HFFc6 (cell line): ENCODE measurements around the gene NEK6. TPM values are rescaled to one million over a fixed set of nuclear protein-coding genes. Genes with fewer than 3 reads are reported as not detected.

Source experiments
- DNase-seq: peaks from one replicate; pipeline ENCODE4 v3.0.0-alpha.2; 2018
- H3K27ac Mint-ChIP-seq: 2 replicates; pipeline ENCODE4 v1.8.0; 2020; ENCODE audit warnings: mild to moderate bottlenecking, mixed read lengths
- H3K27me3 Mint-ChIP-seq: 2 replicates; pipeline ENCODE4 v1.8.0; 2021; ENCODE audit warnings: mild to moderate bottlenecking, moderate library complexity, mixed read lengths; ENCODE audit not compliant: insufficient read depth
- H3K36me3 Mint-ChIP-seq: 2 replicates; pipeline ENCODE4 v1.8.0; 2021; ENCODE audit warnings: low read depth, mixed read lengths
- H3K4me1 Mint-ChIP-seq: 2 replicates; pipeline ENCODE4 v1.8.0; 2020; ENCODE audit warnings: low read depth, mixed read lengths
- H3K4me3 Mint-ChIP-seq: 2 replicates; pipeline ENCODE4 v1.8.0; 2020; ENCODE audit warnings: mild to moderate bottlenecking, moderate library complexity, mixed read lengths
- H3K9me3 Mint-ChIP-seq: 2 replicates; pipeline ENCODE4 v1.8.0; 2020; ENCODE audit warnings: mild to moderate bottlenecking, mixed read lengths
- CTCF ChIP-seq: fragments of 200-600 bp; sonication (generic); IDR thresholded peaks from 2 replicates; pipeline ENCODE4 v1.5.0; 2021; ENCODE audit warnings: antibody characterized with exemption, mild to moderate bottlenecking
- total RNA-seq, 6 experiments: library from RNA; stranded (reverse); fragmentation: NEBNext Ultra II Directional; extraction: Animal tissue kit (Norgen Biotek cat#: 25700); gene quantifications; 2 replicates in 1 of 6; 3 replicates in 5 of 6; pipeline ENCODE4 v1.2.3, GENCODE V29; 2021

Gene NEK6
- total RNA-seq, 6 experiments from 2014 or later: 66.5 to 81.1 (median 71.4) TPM

GRCh38 chr9:124347968-124348358 is 90.2 kb downstream of the NEK6 start:
- DNase-seq: no peak
- peaks cover 21% of the 10 kb centered on the region for H3K4me1 Mint-ChIP-seq
- peak overlapping the region; percentile 31; the same call in 1 of the 2 replicates for H3K27ac Mint-ChIP-seq
- H3K9me3 Mint-ChIP-seq: no peaks in the 10 kb centered on the region
- H3K27me3 Mint-ChIP-seq: peaks cover 40% of the 10 kb centered on the region
- no peak for TF ChIP-seq CTCF
- H3K4me3 Mint-ChIP-seq: no peak overlapping the region
- H3K36me3 Mint-ChIP-seq: peaks cover 35% of the 10 kb centered on the region

GRCh38 chr9:124348363-124348762 is 90.6 kb downstream of the NEK6 start:
- no peak for DNase-seq
- peak overlapping the region; percentile 31; the same call in 1 of the 2 replicates for H3K27ac Mint-ChIP-seq
- peaks cover 34% of the 10 kb centered on the region for H3K36me3 Mint-ChIP-seq
- peaks cover 17% of the 10 kb centered on the region for H3K4me1 Mint-ChIP-seq
- peaks cover 40% of the 10 kb centered on the region for H3K27me3 Mint-ChIP-seq
- H3K4me3 Mint-ChIP-seq: no peak overlapping the region
- H3K9me3 Mint-ChIP-seq: no peaks in the 10 kb centered on the region
- TF ChIP-seq CTCF: no peak

- H3K9me3 Mint-ChIP-seq: no peaks in the 10 kb centered on the region
- DNase-seq: no peak
- H3K4me1 Mint-ChIP-seq: peaks cover 15% of the 10 kb centered on the region
These were observed 91.1 kb downstream of the NEK6 start for GRCh38 chr9:124348831-124349230.

GRCh38 chr9:124349267-124349666 is 91.5 kb downstream of the NEK6 start:
- TF ChIP-seq CTCF: no peak
- no peak overlapping the region for H3K4me3 Mint-ChIP-seq
- peaks cover 15% of the 10 kb centered on the region for H3K4me1 Mint-ChIP-seq
- peaks cover 38% of the 10 kb centered on the region for H3K36me3 Mint-ChIP-seq
- no peaks in the 10 kb centered on the region for H3K9me3 Mint-ChIP-seq
- DNase-seq: no peak
- no peak overlapping the region for H3K27ac Mint-ChIP-seq
- H3K27me3 Mint-ChIP-seq: peaks cover 35% of the 10 kb centered on the region

More at GRCh38 chr9:124348831-124349230, 91.1 kb downstream of the NEK6 start:
- Mint-ChIP-seq H3K27me3 (peaks cover 37% of the 10 kb centered on the region), H3K36me3 (peaks cover 34% of the 10 kb centered on the region), H3K4me3 (no peak overlapping the region), H3K27ac (no peak overlapping the region)
- TF ChIP-seq CTCF: no peak

- Mint-ChIP-seq H3K27ac (no peak overlapping the region), H3K9me3 (no peaks in the 10 kb centered on the region), H3K4me1 (peaks cover 15% of the 10 kb centered on the region), H3K4me3 (no peak overlapping the region), H3K36me3 (peaks cover 39% of the 10 kb centered on the region), H3K27me3 (peaks cover 40% of the 10 kb centered on the region)
- TF ChIP-seq CTCF: no peak
- no peak for DNase-seq
These were observed 92.1 kb downstream of the NEK6 start for GRCh38 chr9:124349675-124350493.
